ENCODE results near the gene FITM2.
"Not testable (repeated sequence)": the region's sequence is repeated elsewhere in the genome, so short reads cannot be mapped to it uniquely, and the experiment has no call there.

DNA sequence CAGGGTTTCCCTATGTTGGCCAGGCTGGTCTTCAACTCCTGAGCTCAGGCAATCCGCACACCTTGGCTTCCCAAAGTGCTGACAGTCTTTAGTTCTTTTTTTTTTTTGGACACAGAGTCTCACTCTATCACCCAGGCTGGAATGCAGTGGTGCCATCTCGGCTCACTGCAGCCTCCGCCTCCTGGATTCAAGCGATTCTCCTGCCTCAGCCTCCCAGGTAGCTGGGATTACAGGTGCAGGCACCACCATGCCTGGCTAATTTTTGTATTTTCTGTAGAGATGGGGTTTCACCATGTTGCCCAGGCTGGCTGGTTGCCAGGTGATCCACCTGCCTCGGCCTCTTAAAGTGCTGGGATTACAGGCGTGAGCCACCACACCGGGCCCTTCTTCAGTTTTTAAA is 16.7 kb upstream of the FITM2 start:
- TF ChIP-seq, protein P1, sequence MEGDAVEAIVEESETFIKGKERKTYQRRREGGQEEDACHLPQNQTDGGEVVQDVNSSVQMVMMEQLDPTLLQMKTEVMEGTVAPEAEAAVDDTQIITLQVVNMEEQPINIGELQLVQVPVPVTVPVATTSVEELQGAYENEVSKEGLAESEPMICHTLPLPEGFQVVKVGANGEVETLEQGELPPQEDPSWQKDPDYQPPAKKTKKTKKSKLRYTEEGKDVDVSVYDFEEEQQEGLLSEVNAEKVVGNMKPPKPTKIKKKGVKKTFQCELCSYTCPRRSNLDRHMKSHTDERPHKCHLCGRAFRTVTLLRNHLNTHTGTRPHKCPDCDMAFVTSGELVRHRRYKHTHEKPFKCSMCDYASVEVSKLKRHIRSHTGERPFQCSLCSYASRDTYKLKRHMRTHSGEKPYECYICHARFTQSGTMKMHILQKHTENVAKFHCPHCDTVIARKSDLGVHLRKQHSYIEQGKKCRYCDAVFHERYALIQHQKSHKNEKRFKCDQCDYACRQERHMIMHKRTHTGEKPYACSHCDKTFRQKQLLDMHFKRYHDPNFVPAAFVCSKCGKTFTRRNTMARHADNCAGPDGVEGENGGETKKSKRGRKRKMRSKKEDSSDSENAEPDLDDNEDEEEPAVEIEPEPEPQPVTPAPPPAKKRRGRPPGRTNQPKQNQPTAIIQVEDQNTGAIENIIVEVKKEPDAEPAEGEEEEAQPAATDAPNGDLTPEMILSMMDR (IDR thresholded peaks at IDR 0.05) = not testable (repeated sequence)
- not testable (repeated sequence) for TF ChIP-seq POLR2A (IDR thresholded peaks at IDR 0.05)

All from upper lobe of left lung (tissue), 4 donors.